Activated T-helper 17 cell treated with anti-CD3 and anti-CD28 coated beads, Interleukin-2, amount 50 U/mL, for 72 hours (primary cell): ENCODE data around the gene DDX27. TPM values are rescaled to one million over a fixed set of nuclear protein-coding genes. Genes with fewer than 3 reads are reported as not detected.
"Not testable (repeated sequence)": the region's sequence is repeated elsewhere in the genome, so short reads cannot be mapped to it uniquely, and the experiment has no call there.

Experiments
- ATAC-seq: fragments of 150-1000 bp; cut with Tn5 transposase; replicated peaks from 2 replicates; pipeline ENCODE4 v1.10.0; 2021; ENCODE audit warnings: mild to moderate bottlenecking, moderate library complexity
- H3K27ac Mint-ChIP-seq: one replicate; pipeline ENCODE4 v1.8.0; 2022; ENCODE audit warnings: mixed read lengths
- H3K27me3 Mint-ChIP-seq: one replicate; pipeline ENCODE4 v1.8.0; 2022; ENCODE audit warnings: mixed read lengths
- H3K36me3 Mint-ChIP-seq: one replicate; pipeline ENCODE4 v1.8.0; 2022; ENCODE audit warnings: low read depth, mild to moderate bottlenecking, mixed read lengths
- H3K4me1 Mint-ChIP-seq: one replicate; pipeline ENCODE4 v1.8.0; 2022; ENCODE audit warnings: mixed read lengths
- H3K4me3 Mint-ChIP-seq: one replicate; pipeline ENCODE4 v1.8.0; 2022; ENCODE audit warnings: mild to moderate bottlenecking, mixed read lengths
- H3K9me3 Mint-ChIP-seq: one replicate; pipeline ENCODE4 v1.8.0; 2022; ENCODE audit warnings: mixed read lengths
- total RNA-seq, 2 donors: library from RNA; stranded (reverse); gene quantifications; one replicate each; pipeline ENCODE4 v1.2.3, GENCODE V29; 2022

DDX27 gene
- total RNA-seq, 2 donors from 2014 or later, result 35.6 to 56.3 TPM

GRCh38 chr20:49187330-49187850 is 31.8 kb upstream of the DDX27 start:
- peak overlapping the region; percentile 93 for H3K4me3 Mint-ChIP-seq
- H3K4me1 Mint-ChIP-seq, result peaks cover 23% of the 10 kb centered on the region
- peaks cover 45% of the 10 kb centered on the region for H3K36me3 Mint-ChIP-seq
- H3K27ac Mint-ChIP-seq, result peak overlapping the region; percentile 86
- H3K27me3 Mint-ChIP-seq, result no peaks in the 10 kb centered on the region
- ATAC-seq, result peak; percentile 5
- H3K9me3 Mint-ChIP-seq, result no peaks in the 10 kb centered on the region

DNA sequence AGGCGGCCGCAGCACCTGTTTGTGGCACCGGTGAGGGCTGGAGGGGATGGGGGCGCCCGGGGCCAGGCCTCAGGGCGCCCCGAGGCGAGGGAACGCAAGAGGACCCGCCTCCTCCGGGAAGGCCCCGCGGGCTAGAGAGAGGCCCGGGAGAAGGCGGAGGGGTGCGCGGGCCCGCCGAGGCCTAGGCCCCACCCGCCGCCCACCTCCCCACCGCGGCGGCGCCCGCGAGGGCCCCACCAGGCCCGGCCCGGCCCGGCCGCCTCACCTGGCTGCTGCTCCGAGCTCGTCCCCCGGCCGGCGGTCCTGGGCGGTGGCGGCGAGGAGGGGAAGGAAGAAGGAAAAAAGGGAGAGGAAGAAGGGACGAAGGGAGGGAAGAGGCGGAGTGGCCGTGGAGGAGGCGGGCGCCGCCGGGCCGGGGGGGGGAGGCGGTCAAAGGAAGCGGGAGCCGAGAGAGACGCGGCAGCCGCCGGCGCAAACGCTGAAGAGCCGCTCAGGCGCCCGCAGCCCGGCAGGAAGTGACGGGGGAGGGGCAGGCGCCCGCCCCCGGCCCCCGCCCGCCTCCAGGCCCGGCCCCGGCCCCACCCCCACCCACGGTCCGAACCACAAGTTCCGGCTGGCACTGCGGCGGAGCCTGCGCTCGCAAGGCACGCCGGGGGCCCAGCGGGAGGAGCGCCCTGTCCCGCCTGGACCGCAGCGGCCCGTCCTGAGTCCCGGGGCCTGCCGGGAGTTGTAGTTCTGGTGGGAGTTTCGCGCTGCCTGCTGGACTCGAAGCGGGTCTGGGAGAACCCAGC is 31.2 kb upstream of the DDX27 start, which contains the start of gene STAU1:
Gene STAU1 (minus strand): TSS at position 484 of the 791 bp plus-strand sequence. CDS start 22,133 bp downstream, outside the sequence.
- no peaks in the 10 kb centered on the region for H3K27me3 Mint-ChIP-seq
- no peaks in the 10 kb centered on the region for H3K9me3 Mint-ChIP-seq
- peak within 1 kb of the TSS; percentile 93 for H3K4me3 Mint-ChIP-seq
- peak within 1 kb of the TSS; percentile 86 for H3K27ac Mint-ChIP-seq
- peaks cover 42% of the 10 kb centered on the region for H3K36me3 Mint-ChIP-seq
- ATAC-seq, result peak; percentile 95
- peaks cover 23% of the 10 kb centered on the region for H3K4me1 Mint-ChIP-seq

- H3K27ac Mint-ChIP-seq, H3K4me1 Mint-ChIP-seq, H3K27me3 Mint-ChIP-seq, ATAC-seq, H3K4me3 Mint-ChIP-seq, H3K36me3 Mint-ChIP-seq, H3K9me3 Mint-ChIP-seq: not testable (repeated sequence)
These were observed 26.2 kb upstream of the DDX27 start for GRCh38 chr20:49192944-49193518.

GRCh38 chr20:49199729-49200293 is 19.4 kb upstream of the DDX27 start:
- Mint-ChIP-seq H3K27ac (no peak overlapping the region), H3K36me3 (no peaks in the 10 kb centered on the region), H3K4me3 (no peak overlapping the region), H3K4me1 (no peaks in the 10 kb centered on the region), H3K27me3 (no peaks in the 10 kb centered on the region), H3K9me3 (no peaks in the 10 kb centered on the region)
- no peak for ATAC-seq

DNA sequence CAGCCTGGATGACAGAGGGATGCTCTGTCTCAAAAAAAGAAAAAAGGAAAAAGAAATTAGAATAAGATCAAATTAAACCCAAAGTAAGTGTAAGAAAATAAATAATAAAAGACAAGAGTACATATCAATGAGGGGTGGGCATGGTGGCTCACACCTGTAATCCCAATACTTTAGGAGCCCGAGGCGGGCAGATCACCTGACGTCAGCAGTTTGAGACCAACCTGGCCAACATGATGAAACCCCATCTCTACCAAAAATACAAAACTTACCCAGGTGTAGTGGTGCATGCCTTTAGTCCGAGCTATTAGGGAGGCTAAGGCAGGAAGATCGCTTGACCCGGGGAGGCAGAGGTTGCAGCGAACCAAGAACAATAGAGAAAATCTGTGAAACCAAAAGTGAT is 16.2 kb upstream of the DDX27 start:
- no peak overlapping the region for H3K4me3 Mint-ChIP-seq
- no peaks in the 10 kb centered on the region for H3K36me3 Mint-ChIP-seq
- no peaks in the 10 kb centered on the region for H3K9me3 Mint-ChIP-seq
- H3K4me1 Mint-ChIP-seq, result no peaks in the 10 kb centered on the region
- H3K27ac Mint-ChIP-seq, result no peak overlapping the region
- no peak for ATAC-seq
- H3K27me3 Mint-ChIP-seq, result no peaks in the 10 kb centered on the region

DNA sequence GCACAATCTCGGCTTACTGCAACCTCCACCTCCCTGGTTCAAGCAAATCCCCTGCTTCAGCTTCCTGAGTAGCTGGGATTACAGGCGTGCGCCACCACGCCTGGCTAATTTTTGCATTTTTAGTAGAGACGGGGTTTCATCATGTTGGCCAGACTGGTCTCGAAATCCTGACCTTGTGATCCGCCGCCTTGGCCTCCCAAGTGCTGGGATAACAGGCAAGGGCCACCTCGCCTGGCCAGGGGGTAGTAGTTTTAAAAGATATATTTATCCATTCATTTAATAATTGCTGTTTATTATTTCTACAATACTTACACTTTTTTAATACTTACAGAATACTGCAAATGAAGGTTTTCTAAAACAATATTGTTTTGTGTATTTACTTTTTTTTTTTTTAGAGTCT is 15.5 kb upstream of the DDX27 start:
- H3K9me3 Mint-ChIP-seq, result no peaks in the 10 kb centered on the region
- H3K4me1 Mint-ChIP-seq, result no peaks in the 10 kb centered on the region
- H3K4me3 Mint-ChIP-seq, result no peak overlapping the region
- no peak for ATAC-seq
- H3K36me3 Mint-ChIP-seq, result no peaks in the 10 kb centered on the region
- H3K27ac Mint-ChIP-seq, result no peak overlapping the region
- H3K27me3 Mint-ChIP-seq, result no peaks in the 10 kb centered on the region

GRCh38 chr20:49207076-49207475 is 12.1 kb upstream of the DDX27 start:
- no peaks in the 10 kb centered on the region for H3K4me1 Mint-ChIP-seq
- H3K27me3 Mint-ChIP-seq, result no peaks in the 10 kb centered on the region
- H3K27ac Mint-ChIP-seq, result no peak overlapping the region
- H3K4me3 Mint-ChIP-seq, result no peak overlapping the region
- no peaks in the 10 kb centered on the region for H3K36me3 Mint-ChIP-seq
- peaks cover 3% of the 10 kb centered on the region for H3K9me3 Mint-ChIP-seq
- peak; percentile 48 for ATAC-seq

DNA sequence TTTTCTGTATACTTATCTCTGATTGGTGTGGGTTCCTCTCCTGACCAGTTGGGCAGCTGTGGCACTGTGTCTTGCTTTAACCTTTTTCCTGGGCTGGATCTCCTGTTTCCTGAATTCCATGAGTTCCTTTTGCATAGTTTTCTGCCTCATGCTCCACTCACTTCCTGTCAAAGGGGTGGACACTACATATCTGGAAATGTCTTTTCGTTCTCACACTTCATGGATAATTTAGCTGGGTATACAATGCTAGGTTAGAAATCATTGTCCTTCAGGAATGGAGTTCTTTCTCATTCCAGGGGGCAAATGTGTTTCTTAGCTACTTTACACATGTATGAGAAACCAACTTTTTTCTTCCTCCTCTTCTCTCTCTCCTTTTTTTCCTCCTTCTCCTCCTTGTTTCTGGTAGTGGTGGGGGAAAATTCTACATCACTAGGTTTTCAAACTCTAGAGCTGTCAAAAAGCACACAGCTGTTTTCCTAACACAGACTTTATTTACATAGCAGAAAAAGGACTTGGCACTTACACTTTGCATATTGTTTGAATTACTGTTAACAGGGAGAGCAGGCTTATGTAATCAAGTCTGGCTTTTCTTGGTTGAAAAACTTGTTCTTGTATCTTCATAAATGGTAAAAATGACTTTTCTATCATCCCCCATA is 9.0 kb upstream of the DDX27 start:
- no peaks in the 10 kb centered on the region for H3K36me3 Mint-ChIP-seq
- no peaks in the 10 kb centered on the region for H3K27me3 Mint-ChIP-seq
- no peak overlapping the region for H3K4me3 Mint-ChIP-seq
- no peak overlapping the region for H3K27ac Mint-ChIP-seq
- H3K9me3 Mint-ChIP-seq, result peaks cover 3% of the 10 kb centered on the region
- no peaks in the 10 kb centered on the region for H3K4me1 Mint-ChIP-seq
- ATAC-seq, result no peak

DNA sequence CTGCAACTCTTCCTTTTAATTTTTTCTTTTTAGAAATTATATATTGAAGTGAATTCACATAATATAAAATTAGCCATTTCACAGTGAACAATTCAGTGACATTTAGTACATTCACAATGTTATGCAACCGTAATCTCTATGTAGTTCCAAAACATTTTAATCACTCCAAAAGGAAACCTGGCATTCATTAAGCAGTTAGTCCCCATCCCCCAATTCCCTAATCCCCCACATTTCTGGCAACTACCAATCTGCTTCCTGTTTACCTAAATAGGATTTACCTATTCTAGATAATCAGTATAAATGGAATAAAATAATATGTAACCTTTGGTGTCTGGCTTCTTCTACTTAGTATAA is 8.5 kb upstream of the DDX27 start:
- no peak overlapping the region for H3K27ac Mint-ChIP-seq
- no peaks in the 10 kb centered on the region for H3K27me3 Mint-ChIP-seq
- ATAC-seq, result no peak
- H3K4me1 Mint-ChIP-seq, result no peaks in the 10 kb centered on the region
- H3K9me3 Mint-ChIP-seq, result peaks cover 3% of the 10 kb centered on the region
- no peak overlapping the region for H3K4me3 Mint-ChIP-seq
- no peaks in the 10 kb centered on the region for H3K36me3 Mint-ChIP-seq

DNA sequence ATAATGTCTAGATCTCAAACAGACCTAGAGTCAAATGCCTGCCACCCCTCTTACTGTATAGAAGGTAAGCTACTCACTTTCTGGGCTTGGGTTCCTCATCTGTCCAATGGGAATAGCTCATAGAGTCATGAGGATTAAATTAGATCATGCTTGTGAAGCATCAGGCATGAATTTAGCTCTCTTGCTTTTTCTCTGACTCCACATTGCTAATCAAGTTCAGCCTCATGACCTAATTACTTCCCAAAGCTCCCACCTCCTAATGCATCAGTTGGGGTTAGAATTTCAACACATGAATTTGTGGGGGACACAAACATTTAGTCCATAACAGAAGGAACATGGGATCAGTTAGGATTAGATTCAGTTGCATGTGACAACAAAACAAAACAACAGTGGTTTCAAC is 4.6 kb upstream of the DDX27 start:
- peaks cover 8% of the 10 kb centered on the region for H3K36me3 Mint-ChIP-seq
- no peaks in the 10 kb centered on the region for H3K27me3 Mint-ChIP-seq
- H3K27ac Mint-ChIP-seq, result no peak overlapping the region
- H3K4me1 Mint-ChIP-seq, result no peaks in the 10 kb centered on the region
- no peak overlapping the region for H3K4me3 Mint-ChIP-seq
- peaks cover 3% of the 10 kb centered on the region for H3K9me3 Mint-ChIP-seq
- no peak for ATAC-seq

GRCh38 chr20:49215232-49215631 is 4.0 kb upstream of the DDX27 start:
- no peaks in the 10 kb centered on the region for H3K27me3 Mint-ChIP-seq
- H3K27ac Mint-ChIP-seq, result no peak overlapping the region
- H3K4me1 Mint-ChIP-seq, result peaks cover 5% of the 10 kb centered on the region
- ATAC-seq, result no peak
- H3K36me3 Mint-ChIP-seq, result peaks cover 14% of the 10 kb centered on the region
- peaks cover 3% of the 10 kb centered on the region for H3K9me3 Mint-ChIP-seq
- H3K4me3 Mint-ChIP-seq, result no peak overlapping the region

- peak; percentile 71 for ATAC-seq
- Mint-ChIP-seq H3K9me3 (no peaks in the 10 kb centered on the region), H3K27me3 (no peaks in the 10 kb centered on the region), H3K4me3 (peak overlapping the region; percentile 66), H3K36me3 (peaks cover 33% of the 10 kb centered on the region), H3K4me1 (peaks cover 13% of the 10 kb centered on the region), H3K27ac (peak overlapping the region; percentile 66)
These were observed 2.1 kb upstream of the DDX27 start for GRCh38 chr20:49216991-49217578.

DNA sequence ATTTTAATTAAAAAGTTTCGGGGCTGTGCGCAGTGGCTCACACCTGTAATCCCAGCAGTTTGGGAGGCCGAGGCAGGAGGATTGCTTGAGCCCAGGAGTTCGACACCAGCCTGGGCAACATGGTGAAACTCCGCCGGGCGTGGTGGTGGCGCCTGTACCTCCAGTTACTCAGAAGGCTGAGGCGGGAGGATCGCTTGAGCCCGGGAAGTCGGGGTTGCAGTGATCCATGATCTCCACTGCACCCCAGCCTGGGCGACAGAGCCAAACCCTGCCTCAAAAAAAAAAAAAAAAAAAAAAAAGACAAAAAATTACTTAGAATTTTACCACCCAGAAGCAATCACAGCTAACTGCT is 501 bp upstream of the DDX27 start:
- H3K27me3 Mint-ChIP-seq, H3K9me3 Mint-ChIP-seq, ATAC-seq: not testable (repeated sequence)
- Mint-ChIP-seq H3K27ac (peak overlapping the region; percentile 94), H3K4me1 (peaks cover 13% of the 10 kb centered on the region), H3K4me3 (peak overlapping the region; percentile 93), H3K36me3 (peaks cover 49% of the 10 kb centered on the region)
